Measurements from ENCODE around the gene TWF2. TPM values are rescaled to one million over a fixed set of nuclear protein-coding genes. Genes with fewer than 3 reads are reported as not detected.
"Not testable (repeated sequence)": the region's sequence is repeated elsewhere in the genome, so short reads cannot be mapped to it uniquely, and the experiment has no call there.

TWF2 gene
- total RNA-seq, 1 experiment from 2014 or later = 32.7 TPM

GRCh38 chr3:52272172-52272571 lies 33.2 kb upstream of the TWF2 start:
- peaks cover 66% of the 10 kb centered on the region for H3K36me3 ChIP-seq
- not testable (repeated sequence) for H3K27me3 ChIP-seq; DNase-seq; H3K4me1 ChIP-seq; H3K4me3 ChIP-seq; H3K27ac ChIP-seq; H3K9me3 ChIP-seq (replicated peaks)

- Histone ChIP-seq H3K36me3 (peaks cover 84% of the 10 kb centered on the region), H3K4me1 (no peaks in the 10 kb centered on the region), H3K4me3 (no peak overlapping the region), H3K9me3 (replicated peaks) (no peaks in the 10 kb centered on the region), H3K27me3 (no peaks in the 10 kb centered on the region), H3K27ac (no peak overlapping the region)
- no peak for DNase-seq
Measured at GRCh38 chr3:52270252-52270754, 31.3 kb upstream of the TWF2 start.

GRCh38 chr3:52269776-52270175 lies 30.8 kb upstream of the TWF2 start:
- no peak for DNase-seq
- Histone ChIP-seq H3K4me1 (no peaks in the 10 kb centered on the region), H3K4me3 (no peak overlapping the region), H3K9me3 (replicated peaks) (no peaks in the 10 kb centered on the region), H3K36me3 (peaks cover 85% of the 10 kb centered on the region), H3K27me3 (no peaks in the 10 kb centered on the region), H3K27ac (no peak overlapping the region)

GRCh38 chr3:52268036-52268435 lies 29.1 kb upstream of the TWF2 start:
- Histone ChIP-seq H3K36me3 (peaks cover 89% of the 10 kb centered on the region), H3K4me1 (no peaks in the 10 kb centered on the region), H3K4me3 (no peak overlapping the region)

GRCh38 chr3:52265387-52265786 lies 26.4 kb upstream of the TWF2 start:
- no peaks in the 10 kb centered on the region for H3K27me3 ChIP-seq
- H3K4me3 ChIP-seq = no peak overlapping the region
- H3K36me3 ChIP-seq = peaks cover 95% of the 10 kb centered on the region
- H3K9me3 ChIP-seq (replicated peaks) = no peaks in the 10 kb centered on the region
- H3K27ac ChIP-seq = no peak overlapping the region
- DNase-seq = no peak
- H3K4me1 ChIP-seq = no peaks in the 10 kb centered on the region

More at GRCh38 chr3:52268036-52268435, 29.1 kb upstream of the TWF2 start:
- Histone ChIP-seq H3K27me3 (no peaks in the 10 kb centered on the region), H3K9me3 (replicated peaks) (no peaks in the 10 kb centered on the region), H3K27ac (no peak overlapping the region)
- no peak for DNase-seq

- Histone ChIP-seq H3K4me1 (no peaks in the 10 kb centered on the region), H3K27ac (no peak overlapping the region), H3K36me3 (peaks cover 96% of the 10 kb centered on the region), H3K27me3 (no peaks in the 10 kb centered on the region), H3K4me3 (no peak overlapping the region), H3K9me3 (replicated peaks) (no peaks in the 10 kb centered on the region)
- DNase-seq = no peak
Measured at GRCh38 chr3:52262447-52262846, 23.5 kb upstream of the TWF2 start.

GRCh38 chr3:52259448-52259847 lies 20.5 kb upstream of the TWF2 start:
- Histone ChIP-seq H3K4me1 (no peaks in the 10 kb centered on the region), H3K9me3 (replicated peaks) (no peaks in the 10 kb centered on the region), H3K27me3 (no peaks in the 10 kb centered on the region), H3K4me3 (no peak overlapping the region), H3K27ac (no peak overlapping the region), H3K36me3 (peaks cover 93% of the 10 kb centered on the region)
- no peak for DNase-seq

GRCh38 chr3:52259035-52259434 lies 20.1 kb upstream of the TWF2 start:
- Histone ChIP-seq H3K27me3 (no peaks in the 10 kb centered on the region), H3K36me3 (peaks cover 92% of the 10 kb centered on the region), H3K9me3 (replicated peaks) (no peaks in the 10 kb centered on the region), H3K4me1 (no peaks in the 10 kb centered on the region), H3K27ac (no peak overlapping the region), H3K4me3 (no peak overlapping the region)
- no peak for DNase-seq

- Histone ChIP-seq H3K27ac (no peak overlapping the region), H3K4me3 (no peak overlapping the region), H3K4me1 (no peaks in the 10 kb centered on the region), H3K36me3 (peaks cover 91% of the 10 kb centered on the region), H3K9me3 (replicated peaks) (no peaks in the 10 kb centered on the region), H3K27me3 (no peaks in the 10 kb centered on the region)
- no peak for DNase-seq
Measured at GRCh38 chr3:52257911-52258310, 19.0 kb upstream of the TWF2 start.

GRCh38 chr3:52256622-52257021 lies 17.7 kb upstream of the TWF2 start:
- H3K27ac ChIP-seq = no peak overlapping the region
- H3K36me3 ChIP-seq = peaks cover 89% of the 10 kb centered on the region
- DNase-seq = no peak
- H3K4me3 ChIP-seq = no peak overlapping the region
- H3K9me3 ChIP-seq (replicated peaks) = no peaks in the 10 kb centered on the region
- H3K27me3 ChIP-seq = no peaks in the 10 kb centered on the region
- no peaks in the 10 kb centered on the region for H3K4me1 ChIP-seq

GRCh38 chr3:52256159-52256558 lies 17.2 kb upstream of the TWF2 start:
- H3K27ac ChIP-seq = no peak overlapping the region
- no peak for DNase-seq
- H3K9me3 ChIP-seq (replicated peaks) = no peaks in the 10 kb centered on the region
- H3K4me1 ChIP-seq = no peaks in the 10 kb centered on the region
- peaks cover 89% of the 10 kb centered on the region for H3K36me3 ChIP-seq
- no peak overlapping the region for H3K4me3 ChIP-seq
- no peaks in the 10 kb centered on the region for H3K27me3 ChIP-seq

GRCh38 chr3:52254608-52255007 lies 15.7 kb upstream of the TWF2 start:
- Histone ChIP-seq H3K27me3 (no peaks in the 10 kb centered on the region), H3K36me3 (peaks cover 84% of the 10 kb centered on the region), H3K27ac (no peak overlapping the region), H3K4me3 (no peak overlapping the region), H3K9me3 (replicated peaks) (no peaks in the 10 kb centered on the region), H3K4me1 (no peaks in the 10 kb centered on the region)
- no peak for DNase-seq

- Histone ChIP-seq H3K4me3 (no peak overlapping the region), H3K4me1 (no peaks in the 10 kb centered on the region), H3K36me3 (peaks cover 79% of the 10 kb centered on the region), H3K27ac (no peak overlapping the region), H3K9me3 (replicated peaks) (no peaks in the 10 kb centered on the region), H3K27me3 (no peaks in the 10 kb centered on the region)
- DNase-seq = no peak
Measured at GRCh38 chr3:52253314-52254304, 14.7 kb upstream of the TWF2 start.

- no peak for DNase-seq
- Histone ChIP-seq H3K36me3 (peaks cover 45% of the 10 kb centered on the region), H3K27me3 (no peaks in the 10 kb centered on the region)
Measured at GRCh38 chr3:52250122-52250521, 11.2 kb upstream of the TWF2 start.

GRCh38 chr3:52249683-52250082 lies 10.7 kb upstream of the TWF2 start:
- H3K4me1 ChIP-seq = no peaks in the 10 kb centered on the region
- peaks cover 44% of the 10 kb centered on the region for H3K36me3 ChIP-seq
- DNase-seq = no peak

More at GRCh38 chr3:52250122-52250521, 11.2 kb upstream of the TWF2 start:
- Histone ChIP-seq H3K27ac (no peak overlapping the region), H3K4me1 (no peaks in the 10 kb centered on the region), H3K9me3 (replicated peaks) (no peaks in the 10 kb centered on the region), H3K4me3 (no peak overlapping the region)

More at GRCh38 chr3:52249683-52250082, 10.7 kb upstream of the TWF2 start:
- H3K4me3 ChIP-seq = no peak overlapping the region
- no peaks in the 10 kb centered on the region for H3K27me3 ChIP-seq
- no peak overlapping the region for H3K27ac ChIP-seq
- H3K9me3 ChIP-seq (replicated peaks) = no peaks in the 10 kb centered on the region

All from SJCRH30 (cell line).